ENCODE data around the gene PIK3CD.
"Not testable (repeated sequence)": the region's sequence is repeated elsewhere in the genome, so short reads cannot be mapped to it uniquely, and the experiment has no call there.

Gene PIK3CD

GRCh38 chr1:9654834-9655723 is 3.5 kb downstream of the PIK3CD start:
- no peak for DNase-seq

GRCh38 chr1:9655836-9656235 is 4.3 kb downstream of the PIK3CD start:
- no peak for DNase-seq

GRCh38 chr1:9657521-9658032 is 6.0 kb downstream of the PIK3CD start:
- no peak for DNase-seq

GRCh38 chr1:9658199-9658598 is 6.7 kb downstream of the PIK3CD start:
- no peak for DNase-seq

DNA sequence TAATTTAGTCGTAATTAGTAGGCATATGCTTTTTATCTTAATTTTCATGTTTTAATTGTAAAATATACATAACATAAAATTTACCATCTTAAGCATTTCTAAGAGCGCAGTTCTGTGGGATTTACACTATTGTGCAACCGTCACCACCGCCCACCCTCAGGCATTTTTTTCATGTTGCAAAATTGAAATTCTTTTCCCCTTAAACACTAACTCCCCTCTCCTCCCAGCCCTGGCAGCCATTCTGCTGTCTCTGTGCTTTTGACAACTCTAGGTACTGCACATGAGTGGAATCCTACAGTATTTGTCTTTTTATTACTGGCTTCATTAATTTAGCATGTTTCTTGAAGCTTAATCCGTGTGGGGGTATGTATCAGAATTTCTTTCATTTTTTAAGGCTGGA is 7.8 kb downstream of the PIK3CD start:
- no peak for DNase-seq

DNA sequence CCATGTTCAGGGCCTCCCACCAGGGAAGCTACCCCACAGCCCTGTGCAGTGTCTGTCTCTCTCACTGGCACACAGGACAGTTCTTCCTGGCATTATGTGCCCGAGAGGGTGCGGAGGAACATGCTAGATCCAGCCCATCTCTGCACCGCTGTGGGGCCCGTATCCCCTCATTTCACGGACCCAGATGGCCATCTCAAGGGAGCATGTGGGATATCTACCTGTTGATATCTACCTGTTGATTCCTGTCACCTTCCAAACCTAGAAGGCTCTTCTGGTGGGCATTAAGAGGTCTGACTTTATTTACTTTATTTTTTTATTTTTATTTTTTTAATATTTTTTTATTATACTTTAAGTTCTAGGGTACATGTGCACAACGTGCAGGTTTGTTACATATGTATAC is 11.7 kb downstream of the PIK3CD start:
- no peak for DNase-seq

GRCh38 chr1:9665193-9665592 is 13.7 kb downstream of the PIK3CD start:
- no peak for DNase-seq

DNA sequence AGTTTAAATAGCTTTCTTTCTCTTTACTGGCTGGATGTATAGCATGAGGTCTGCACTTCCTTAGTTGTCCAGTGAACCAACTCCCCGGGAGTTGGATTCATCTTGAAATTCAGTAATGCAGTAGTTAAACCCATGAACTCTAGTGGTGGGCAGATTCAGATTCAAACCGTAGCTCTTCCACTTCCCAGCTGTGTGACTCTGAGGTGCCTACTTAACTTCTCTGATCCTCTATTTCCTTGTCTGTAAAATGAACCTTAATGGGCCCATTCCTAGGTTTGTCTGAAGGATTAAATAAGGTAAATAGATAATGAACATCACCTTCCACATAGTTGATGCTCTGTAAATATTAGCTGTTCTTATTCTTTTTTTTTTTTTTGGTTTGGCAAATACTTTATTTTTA is 16.5 kb downstream of the PIK3CD start:
- DNase-seq, result no peak

- no peak for DNase-seq
These were observed 18.6 kb downstream of the PIK3CD start for GRCh38 chr1:9670085-9670484.

DNA sequence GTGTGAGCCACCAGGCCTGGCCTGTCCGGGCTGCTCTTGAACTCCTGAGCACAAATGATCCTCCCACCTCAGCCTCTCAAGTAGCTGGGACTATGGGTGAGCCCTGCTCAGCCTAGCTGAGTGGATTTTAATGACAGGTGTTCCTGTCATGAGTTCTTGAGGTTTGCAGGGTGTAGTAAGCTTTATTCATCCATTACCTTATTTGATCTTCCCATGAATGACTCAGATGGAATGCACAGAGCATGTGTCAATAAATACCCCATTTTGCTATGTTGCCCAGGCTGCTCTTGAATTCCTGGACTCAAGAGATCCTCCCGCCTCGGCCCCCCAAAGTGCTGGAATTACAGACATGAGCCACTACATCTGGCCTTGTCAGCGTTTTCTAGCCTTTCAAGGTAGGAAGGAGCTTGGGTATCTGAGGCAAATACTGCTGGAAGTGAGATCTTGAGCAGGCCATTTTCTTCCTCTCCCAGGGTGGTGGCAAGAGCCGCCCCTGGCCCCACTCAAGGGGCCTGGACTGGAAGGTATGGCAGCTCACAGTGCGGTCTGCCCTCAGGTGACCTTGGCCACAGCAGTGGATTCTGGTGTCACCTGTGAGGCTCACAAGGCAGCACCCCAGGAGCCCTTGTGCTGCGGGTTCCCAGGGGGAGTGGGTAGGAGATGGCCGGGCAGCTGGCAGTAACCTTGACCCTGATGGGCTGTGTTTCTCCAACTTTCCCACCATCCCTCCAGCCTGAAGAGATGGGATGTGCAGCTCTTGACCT is 20.0 kb downstream of the PIK3CD start:
- no peak for DNase-seq

DNA sequence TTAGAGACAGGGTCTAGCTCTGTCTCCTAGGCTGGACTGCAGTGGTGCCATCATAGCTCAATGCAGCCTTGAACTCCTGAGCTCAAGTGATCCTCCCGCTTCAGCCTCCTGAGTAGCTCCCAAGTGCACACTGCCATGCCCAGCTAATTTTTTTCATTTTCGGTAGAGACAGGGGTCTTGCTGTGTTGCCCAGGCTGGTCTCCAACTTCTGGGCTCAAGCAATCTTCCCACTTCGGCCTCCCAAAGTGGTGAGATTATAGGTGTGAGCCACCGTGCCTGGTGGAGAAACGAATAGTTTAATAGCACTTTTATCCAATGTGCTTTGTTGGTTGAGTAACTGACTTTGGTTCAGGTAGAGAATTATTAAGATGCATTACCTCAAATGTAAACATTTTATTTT is 20.9 kb downstream of the PIK3CD start:
- no peak for DNase-seq

DNA sequence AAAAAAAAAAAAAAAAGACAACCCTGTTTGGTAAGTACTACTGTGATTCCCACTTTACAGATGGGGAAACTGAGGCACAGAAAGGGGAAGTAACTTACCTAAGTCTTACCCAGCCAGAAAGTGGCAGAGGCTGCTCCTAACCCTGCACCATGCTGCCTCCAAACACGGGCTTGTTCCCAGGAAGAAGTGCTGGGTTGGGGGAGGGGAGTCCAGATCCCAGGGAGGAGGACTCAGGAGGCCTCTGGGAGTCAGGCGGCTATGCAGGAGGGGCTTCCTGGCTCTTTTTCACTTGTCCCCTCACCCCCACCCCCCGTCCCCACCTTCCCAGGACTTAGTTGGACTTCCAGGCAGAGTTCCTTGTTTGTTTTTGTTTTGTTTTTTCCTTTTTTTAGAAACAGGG is 23.9 kb downstream of the PIK3CD start:
- no peak for DNase-seq

DNA sequence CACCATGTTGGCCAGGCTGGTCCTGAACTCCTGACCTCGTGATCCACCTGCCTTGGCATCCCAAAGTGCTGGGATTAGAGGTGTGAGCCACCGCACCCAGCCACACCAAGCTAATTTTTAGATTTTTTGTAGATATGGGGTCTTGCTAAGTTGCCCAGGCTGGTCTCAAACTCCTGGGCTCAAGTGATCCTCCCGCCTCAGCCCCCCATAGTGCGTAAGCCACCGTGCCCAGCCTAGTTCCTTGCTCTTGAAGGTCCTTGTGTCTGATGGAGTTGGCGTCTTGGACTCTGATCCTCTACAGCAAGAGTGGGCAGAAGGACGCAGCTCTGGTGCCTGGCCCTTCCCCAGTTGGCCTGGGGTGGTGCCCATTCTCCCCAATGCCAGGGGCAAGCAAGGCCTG is 24.6 kb downstream of the PIK3CD start:
- not testable (repeated sequence) for DNase-seq

GRCh38 chr1:9676815-9677393 is 25.4 kb downstream of the PIK3CD start:
- DNase-seq, result no peak

DNA sequence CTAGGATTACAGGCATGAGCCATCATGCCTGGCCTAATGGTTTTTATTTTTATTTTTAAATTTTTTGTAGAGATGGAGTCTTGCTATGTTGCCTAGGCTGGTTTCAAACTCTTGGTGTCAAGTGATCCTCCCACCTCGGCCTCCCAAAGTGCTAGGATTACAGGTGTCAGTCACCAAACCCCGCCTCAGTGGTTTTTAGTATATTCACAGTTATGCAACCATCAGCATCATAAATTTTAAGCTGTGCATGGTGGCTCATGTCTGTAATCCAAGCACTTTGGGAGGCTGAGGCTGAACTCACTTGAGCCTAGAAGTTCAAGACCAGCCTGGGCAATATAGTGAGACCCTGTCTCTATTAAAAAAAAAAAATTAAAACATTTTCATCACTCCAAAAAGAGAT is 28.6 kb downstream of the PIK3CD start:
- no peak for DNase-seq

DNA sequence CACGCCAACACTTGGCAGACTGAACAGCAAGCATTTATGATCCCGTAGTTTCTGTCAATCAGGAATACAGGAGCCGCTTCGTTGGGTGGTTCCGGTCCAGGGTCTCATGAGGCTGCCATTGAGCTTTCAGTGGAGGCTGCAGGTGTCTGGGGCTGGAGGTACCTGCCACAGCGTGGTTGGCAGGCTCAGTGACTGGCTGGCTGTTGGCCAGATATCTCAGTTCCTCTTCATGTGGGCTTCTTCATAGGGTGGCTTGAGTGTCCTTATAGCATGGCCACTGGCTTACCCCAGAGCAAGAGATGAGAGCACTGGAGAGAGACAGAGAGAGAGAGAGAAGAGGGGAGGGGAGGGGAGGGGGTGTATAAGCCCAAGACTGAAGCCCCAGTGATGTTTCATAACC is 29.3 kb downstream of the PIK3CD start:
- no peak for DNase-seq

DNA sequence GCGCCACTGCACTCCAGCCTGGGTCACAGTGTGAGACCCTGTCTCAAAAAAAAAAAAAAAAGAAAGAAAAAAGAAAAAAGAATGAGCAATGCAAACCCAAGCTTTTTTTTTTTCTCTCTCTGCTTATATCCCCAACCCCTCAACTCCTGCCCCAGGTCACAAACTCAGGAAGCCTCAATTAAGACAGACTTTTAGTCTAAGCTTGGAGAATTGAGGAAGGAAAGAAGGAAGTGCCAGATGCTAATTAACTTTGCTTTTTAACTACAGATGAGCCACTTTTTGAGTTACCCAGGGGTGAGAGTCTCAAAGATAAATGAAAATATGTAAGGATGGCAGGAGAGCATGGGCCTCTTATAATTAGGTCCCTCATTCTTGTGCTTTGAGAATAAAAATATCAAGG is 33.3 kb downstream of the PIK3CD start:
- DNase-seq, result no peak

DNA sequence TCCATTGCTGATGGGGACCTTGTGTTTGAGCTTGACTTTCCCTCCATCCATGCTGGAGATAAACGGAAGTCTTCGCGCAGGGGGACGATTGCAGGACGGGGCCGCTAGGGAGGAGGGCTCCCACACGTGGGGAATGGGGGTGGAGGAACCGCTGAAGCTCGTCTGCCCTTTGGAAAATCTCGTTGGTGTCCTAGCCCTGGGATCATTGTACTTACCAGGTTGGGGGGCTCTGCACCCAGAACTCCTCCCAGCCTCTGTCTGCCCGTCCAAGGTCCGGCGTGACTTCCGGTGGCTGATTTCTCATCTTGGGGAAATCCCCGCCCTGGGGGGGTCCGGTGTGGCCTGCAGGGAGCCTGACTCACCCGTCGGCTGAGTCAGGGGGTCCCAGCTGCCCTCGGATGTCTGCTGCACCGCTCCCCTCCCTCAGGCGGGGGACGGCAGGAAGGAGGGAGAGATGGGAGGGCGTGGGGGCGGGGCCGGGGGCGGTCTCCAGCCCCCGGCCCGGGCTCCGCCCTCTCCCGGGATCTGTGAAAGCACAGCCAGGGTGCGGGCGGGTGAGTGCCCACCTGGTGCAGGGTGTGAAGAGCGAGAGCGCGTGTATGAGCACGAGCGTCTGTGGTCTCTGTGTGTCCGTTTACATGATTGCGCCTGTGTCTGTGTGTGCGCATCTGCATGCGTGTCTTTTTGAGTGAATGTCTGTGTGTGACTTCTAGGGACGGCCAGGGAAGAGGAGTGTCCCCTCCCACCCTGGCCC is 35.8 kb downstream of the PIK3CD start:
- peak; percentile 64 for DNase-seq

GRCh38 chr1:9687874-9688582 is 36.5 kb downstream of the PIK3CD start:
- no peak for DNase-seq

DNA sequence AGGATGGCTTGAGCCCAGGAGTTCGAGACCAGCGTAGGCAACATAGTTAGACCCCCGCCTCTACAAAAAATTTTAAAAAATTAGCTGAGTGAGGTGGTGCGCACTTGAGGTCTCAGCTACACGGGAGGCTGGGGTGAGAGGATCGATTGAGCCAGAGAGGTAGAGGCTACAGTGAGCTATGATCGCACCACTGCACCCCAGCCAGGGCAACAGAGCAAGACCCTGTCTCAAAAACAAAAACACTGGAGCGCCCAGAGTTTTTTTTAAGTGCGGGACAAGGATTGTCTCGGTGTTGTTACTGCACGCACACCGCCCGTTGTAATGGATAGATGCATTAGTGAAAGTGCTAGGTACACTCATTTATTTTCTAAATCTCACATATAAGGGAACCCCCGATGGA is 37.1 kb downstream of the PIK3CD start:
- no peak for DNase-seq

DNA sequence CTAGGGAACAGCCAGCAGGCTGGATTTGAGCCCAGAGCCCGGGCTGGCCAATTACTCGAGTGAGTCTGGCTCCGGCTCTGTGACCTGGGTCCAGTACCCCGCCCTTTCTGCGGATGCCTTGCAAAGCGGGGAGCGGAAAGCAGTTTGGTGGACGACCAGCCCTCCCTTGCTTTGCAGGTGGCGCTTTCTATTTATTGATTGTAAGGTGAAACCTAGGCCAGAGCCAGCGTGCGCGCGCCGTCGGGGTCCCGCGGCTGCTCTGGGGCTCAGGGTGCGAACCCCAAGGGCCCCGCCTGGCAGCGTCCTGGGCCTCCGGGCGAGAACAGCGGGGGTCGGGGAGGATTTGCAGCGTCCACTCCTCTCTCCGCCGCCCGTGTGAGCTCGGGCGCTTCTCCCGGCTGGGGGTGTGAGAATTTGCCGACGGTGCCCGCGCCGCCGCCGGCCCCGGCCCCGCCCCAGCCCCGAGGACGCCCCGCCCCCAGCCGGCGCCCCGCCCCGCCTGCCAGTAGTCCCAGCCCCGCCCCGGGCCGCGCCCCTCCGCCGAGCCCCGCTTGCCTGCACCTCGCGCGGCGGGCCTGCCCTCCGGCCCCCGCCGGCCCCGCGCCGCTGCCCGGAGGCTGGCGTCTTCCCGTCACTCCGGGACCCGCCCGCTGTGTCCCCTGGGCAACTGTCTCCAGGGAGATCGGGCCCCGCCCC is 37.6 kb downstream of the PIK3CD start:
- DNase-seq, result peak; percentile 75

DNA sequence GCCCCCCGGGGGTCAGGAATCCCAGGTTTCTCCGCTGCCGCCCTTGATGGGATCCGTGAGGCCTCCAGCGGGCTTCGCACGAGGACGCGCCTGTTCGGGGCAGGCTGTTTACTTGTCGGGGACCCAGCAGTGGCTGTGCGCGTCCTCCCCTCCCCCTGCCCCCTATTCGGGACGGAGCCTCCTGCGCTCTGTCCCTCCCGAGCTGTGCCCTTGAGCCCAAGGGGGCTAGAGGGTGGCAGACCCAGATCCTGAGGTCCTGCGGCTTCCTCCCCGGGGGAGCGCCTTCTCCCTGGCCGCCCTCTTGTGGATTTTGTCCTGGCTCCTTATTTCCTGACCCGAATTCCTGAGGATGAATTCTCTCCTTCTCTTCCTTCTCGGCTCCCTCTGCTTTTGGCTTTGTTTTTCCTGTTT is 38.4 kb downstream of the PIK3CD start:
- no peak for DNase-seq

All from activated T-cell treated with anti-CD3 and anti-CD28 coated beads for 4 hours (primary cell).